Measurements from ENCODE around the gene REXO4.
A peak's percentile ranks its signal among the peaks of the same experiment; 100 is the strongest.
"Not testable (repeated sequence)": the region's sequence is repeated elsewhere in the genome, so short reads cannot be mapped to it uniquely, and the experiment has no call there.

The REXO4 gene

DNA sequence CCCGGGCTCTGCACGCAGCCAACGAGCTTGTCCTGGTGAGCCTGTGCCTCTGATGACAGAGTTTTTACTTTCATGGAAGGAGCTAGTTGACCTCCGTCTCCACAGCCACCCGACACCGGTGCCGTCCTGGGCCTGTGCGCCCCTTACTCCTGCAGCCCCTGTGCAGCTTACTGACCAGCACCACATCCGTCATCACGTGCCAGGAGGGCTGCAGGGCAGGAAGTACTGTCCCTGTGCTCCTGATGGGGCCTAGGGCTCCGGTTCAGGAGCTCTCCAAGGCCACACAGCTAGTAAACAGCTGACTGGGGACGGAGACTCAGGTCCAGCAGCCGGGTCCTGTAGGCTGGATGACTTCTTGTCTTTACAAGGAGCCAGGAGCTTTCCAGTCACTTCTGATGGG, 31.5 kb downstream of the REXO4 start:
- DNase-seq: no peak

DNA sequence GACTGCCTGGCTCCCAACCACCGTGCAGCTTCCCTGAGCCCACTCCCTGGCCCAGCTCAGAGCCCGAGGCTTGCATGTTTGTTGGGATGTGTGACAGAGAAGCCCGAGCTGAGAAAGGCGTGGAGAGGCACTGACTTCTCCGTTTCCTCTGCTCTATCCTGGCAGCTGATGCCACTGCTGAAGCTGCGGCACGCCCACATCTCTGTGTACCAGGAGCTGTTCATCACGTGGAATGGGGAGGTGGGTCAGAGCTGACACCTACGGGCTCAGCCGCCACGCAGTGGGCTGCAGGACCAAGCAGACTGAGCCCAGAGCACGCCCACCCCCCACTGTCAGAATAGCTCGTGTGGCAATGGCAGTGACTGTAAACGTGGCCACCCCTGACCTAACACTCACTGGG, 32.4 kb downstream of the REXO4 start:
- no peak for DNase-seq

DNA sequence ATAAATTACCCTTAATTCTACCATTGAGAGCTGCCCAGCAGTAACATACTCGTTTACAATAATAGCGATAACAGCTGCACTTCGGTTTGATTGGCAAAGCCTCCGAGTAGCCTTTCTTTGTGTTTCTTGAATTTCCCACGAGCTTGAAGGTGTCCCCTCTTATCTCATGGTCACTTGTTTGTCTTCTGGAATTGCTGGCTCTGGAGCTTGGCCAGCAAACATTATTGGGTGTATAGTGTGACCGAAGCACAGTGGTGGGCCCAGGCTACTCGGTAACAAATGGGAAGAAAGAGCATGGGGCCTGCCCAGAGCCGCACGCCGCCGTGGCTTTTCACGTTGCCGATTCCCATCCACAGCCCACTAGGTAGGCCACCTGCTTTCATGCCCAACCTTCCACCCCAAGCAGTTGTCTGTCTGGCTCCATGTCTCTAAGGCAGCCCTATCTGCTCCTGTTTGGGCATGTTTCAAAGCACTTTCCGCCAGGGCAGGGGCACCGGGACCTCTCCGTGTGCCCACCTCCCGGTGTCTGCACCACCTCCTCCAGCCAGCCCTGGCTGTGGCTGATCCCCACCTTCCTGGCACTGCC, 33.0 kb downstream of the REXO4 start:
- DNase-seq: no peak

DNA sequence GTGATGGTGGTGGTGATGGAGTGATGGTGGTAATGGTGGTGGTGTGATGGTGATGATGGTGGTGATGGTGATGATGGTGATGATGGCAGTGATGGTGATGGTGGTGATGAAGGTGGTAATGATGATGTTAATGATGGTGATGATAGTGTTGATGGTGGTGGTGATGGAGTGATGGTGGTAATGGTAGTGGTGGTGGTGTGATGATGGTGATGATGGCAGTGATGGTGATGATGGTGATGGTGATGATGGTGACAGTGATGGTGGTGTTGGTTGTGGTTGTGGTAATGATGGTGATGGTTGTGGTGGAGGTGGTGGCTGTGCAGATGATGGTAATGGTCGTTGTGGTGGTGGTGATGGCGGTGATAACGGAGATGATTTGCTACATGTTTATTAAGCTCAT, 34.4 kb downstream of the REXO4 start:
- DNase-seq: no peak

DNA sequence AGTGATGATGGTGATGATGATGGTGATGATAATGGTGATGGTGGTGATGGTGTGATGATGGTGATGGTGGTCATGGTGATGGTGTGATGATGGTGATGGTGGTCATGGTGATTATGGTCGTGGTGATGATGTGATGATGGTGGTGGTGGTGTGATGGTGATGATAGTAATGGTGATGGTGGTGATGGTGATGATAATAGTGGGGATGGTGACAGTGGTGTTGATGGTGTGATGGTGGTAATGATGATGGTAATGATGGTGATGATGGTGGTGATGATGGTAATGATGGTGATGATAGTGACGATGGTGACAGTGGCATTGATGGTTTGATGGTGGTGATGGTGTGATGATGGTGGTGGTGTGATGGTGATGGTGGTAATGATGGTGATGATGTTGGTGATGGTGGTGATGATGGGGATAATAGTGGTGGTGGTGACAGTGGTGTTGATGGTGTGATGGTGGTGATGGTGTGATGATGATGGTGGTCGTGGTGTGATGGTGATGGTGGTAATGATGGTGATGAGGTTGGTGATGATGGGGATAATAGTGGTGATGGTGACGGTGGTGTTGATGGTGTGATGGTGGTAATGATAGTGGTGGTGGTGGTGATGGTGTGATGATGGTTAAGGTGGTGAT, 35.2 kb downstream of the REXO4 start:
- no peak for DNase-seq

DNA sequence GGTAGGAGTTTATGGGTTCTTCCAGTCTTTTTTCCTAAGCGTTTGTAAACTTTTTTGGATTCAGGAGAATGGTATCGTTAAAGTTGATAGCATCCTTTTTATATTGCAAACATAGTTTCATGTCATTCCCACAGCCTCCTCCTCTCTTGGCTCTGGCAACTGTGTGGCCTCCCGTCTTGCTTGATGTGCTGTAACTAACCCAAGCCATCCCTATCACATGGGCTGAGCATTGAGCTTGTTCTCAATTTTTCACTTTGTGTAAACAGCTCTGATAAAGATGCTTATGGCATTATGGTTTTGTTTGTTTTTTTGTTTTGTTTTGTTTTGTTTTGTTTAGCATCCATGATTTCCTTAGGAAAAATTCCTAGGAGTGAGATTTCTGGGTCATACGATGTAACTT, 37.1 kb downstream of the REXO4 start:
- no peak for DNase-seq

DNA sequence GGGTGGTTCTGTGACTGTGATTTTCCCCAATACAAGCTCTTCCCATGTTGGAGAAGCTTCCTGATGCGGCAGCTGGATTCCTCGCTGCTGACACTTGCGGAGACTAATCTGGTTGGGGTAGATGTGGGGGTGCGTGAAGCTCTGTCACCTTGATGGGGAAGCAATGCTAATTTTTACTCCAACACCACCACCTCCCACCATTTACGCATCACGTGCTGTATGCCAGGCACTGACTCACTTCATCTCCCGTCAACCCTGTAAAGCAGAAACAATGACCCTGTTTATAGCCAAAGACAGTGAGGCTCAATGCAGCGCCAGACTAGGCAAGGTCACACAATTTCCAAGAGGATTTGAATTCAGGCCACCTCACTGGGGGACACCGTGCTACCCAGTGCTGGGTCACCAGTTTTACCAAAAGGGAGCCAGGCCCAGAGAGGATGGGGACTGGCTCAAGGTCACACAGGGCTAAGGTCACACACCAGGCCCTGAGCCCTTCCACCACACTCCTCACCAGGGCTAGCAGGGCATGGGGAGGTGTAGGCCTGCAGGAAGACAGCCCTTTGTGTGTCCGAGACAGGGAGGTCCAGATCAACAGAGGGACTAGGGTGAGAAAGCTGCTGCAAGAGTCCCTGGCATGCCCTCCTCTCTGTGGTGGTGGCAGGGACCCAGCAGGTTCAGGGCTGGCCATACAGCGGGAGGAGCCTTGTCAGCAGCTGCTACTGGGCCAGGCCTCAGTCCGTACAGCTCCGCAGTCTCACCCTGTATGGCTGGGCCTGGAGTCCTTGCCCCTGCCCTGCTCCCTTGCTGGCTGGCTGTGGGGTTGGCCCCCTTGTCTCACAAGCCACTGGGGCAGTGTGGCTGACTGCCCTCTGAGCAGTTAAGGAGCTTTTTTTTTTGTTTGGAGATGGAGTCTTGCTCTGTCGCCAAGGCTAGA, 38.4 kb downstream of the REXO4 start:
- no peak for DNase-seq

DNA sequence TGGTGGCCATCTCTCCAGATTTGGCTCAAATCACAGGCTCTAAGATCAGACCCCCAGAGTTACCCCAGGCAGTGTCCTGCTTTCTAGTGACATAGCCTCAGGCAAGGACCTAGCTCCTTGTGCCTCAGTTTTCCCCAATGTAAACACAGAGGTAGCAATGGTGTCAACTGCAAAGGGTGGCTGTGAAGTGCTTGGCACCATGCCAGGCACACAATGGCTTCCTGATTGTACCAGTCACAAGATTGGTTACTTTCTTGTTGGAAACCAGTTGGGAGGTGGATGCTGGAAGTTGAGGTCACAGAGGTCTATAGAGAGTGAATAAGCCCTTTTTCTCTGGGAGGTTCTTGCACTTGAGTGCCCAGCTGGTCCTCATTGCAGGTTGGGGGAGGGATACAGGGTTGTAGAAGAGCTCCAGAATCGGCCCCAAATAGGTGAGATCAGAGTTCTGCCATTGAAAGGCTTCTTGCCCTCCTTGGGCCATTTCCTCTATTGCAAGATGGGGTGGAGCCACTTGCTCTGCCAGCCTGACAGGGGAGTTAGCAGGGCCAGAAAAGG, 39.3 kb downstream of the REXO4 start:
- DNase-seq: no peak

DNA sequence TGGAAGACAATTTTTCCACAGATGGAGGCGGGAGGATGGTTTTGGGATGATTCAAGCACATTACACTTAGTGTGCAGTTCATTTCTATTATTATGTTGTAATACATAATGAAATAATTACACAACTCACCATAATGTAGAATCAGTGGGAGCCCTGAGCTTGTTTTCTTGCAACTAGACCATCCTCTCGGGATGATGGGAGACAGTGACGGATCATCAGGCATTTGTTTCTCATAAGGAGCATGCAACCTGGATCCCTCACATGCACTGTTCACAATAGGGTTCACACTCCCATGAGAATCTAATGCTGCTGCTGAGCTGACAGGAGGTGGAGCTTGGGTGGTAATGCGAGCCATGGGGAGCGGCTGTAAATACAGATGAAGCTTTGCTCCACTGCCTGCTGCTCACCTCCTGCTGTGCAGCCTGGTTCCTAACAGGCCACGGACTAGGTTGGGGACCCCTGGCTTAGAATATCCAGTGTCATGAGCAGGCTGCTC, 40.0 kb downstream of the REXO4 start:
- peak; percentile 31 to 79 for DNase-seq

DNA sequence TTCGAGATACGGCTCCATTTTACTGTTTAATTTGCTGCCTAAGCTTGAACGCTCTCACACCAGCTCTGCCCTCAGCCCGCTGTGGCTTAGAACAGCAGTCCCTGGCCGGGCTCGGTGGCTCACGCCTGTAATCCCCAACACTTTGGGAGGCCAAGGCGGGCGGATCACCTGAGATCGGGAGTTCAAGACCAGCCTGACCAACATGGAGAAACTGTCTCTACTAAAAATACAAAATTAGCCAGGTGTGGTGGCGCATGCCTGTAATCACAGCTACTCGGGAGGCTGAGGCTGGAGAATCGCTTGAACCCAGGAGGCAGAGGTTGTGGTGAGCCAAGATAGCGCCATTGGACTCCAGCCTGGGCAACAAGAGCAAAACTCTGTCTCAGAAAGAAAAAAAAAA, 40.5 kb downstream of the REXO4 start:
- not testable (repeated sequence) for DNase-seq

DNA sequence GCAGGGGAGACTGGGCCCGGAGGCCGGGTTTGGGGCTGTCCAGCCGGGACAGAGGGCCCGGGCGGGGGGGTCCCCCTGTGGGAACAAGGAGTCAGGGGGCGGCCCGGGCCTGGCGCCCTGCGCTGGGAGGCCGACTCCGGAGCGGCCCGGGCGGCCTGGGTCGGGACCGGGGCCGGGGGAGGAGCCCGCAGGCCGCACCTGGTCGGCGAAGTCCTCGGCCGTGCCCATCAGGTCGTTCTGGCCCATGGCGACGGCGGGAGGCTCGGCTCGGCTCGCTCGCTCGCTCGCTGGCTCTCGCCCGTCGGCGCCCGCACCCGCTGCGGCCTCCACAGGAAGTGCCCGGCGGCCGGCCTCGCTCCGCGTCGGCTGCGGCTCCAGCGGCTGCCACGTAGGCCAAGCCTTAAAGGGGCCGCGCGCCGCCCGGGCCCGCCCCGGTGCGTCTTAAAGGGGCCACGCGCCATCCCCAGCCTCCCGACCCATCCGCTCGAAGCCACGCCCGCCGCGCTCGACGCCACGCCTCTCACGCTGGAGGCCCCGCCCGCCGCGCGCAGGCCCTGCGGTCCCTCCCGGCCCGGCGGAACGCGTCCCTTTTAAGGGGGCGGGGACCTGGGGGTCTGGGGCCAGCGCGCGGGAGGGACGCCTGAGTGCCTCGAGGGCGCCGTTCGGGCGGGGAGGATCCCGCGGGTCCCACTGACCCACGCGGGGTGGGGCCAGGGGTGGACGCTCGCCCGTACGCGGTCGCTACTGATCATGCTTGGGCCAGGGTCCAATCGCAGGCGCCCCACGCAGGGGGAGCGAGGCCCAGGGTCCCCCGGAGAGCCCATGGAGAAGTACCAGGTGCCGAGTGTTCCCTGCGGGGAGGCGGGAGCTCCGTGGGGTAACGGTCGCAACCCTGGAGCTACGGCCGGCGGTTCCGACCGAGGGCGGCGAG, 41.8 kb downstream of the REXO4 start, which contains the start of the genes STKLD1 and SURF4:
TSS of gene STKLD1 (plus strand) at position 643 of the 931 bp plus-strand sequence. CDS start at position 751, 108 bp downstream.
TSS of gene SURF4 (minus strand) at position 337 of the 931 bp plus-strand sequence. CDS start at position 246, 91 bp downstream.
- peak; percentile 96 for DNase-seq

DNA sequence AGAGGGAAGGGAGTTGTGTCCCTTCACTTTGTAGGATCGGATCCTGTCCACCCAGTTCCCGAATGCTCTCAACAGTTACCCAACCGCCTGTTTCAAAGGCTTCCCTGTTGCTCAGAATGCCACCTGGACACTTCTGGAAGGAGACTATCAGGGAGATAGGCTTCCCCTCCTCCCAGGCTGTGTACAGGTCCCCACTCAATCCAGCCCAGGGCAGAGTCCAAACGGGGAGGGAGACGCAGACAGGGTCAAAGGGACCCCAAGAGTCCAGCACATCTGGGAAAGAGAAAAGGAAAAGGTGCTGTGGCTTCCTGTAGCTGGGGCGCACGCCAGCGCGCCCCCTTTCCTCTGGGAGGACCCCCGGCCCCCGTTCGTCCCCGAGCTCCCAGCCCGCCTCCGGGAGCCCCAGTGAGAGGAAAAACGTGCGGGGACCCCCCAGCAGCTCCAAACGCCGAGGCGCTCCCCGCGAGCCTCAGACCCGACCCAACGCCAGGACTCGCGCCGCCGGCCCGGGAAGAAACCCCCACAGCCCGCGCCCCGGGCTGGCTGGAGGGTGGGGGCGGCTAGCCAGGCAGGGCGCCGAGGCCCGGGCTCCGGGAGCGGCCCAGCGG, 42.6 kb downstream of the REXO4 start:
- peak in 1 of 2 experiments; percentile 62 for DNase-seq

DNA sequence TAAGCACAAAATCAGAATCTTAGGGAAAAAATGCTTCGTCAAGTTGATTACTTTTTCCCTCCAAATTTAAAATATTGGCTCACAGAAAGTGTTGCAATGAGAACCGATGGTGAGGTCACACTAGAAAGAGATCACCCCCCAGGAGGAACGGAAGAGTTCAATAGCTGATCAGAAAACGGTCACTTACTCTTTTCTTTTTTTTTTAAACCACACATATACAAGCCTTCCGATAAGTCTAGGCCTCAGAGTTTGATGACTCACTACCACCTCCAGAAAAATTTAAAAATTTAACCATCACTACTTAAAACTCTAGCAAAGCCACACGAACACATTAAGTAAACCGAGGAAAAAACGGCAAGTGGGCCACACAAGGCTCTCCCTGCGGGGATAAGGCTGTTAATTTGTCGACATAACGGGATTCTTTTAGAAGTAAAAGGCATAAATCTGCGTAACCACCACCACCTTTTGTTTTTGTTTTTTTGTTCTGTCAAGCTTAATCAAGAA, 43.1 kb downstream of the REXO4 start:
- no peak for DNase-seq

DNA sequence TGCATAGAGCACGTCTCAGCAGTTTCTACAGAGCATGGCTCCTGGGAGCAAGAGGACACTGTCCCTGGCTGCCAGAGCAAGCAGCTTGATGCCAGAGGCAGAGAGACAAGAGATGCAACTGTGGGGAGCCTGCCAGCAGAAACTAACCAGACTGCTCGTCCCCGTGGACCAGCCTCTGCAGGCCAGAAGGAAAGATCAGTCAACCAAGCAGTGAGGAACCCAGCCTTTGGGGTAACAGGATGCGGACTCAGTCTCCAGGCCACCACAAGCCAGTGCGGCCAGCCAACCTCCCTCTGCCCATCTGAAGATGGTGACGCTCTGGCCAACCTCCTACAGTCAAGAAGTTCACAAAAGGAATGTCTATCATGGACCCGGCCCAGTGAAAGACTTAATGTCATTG, 45.7 kb downstream of the REXO4 start:
- DNase-seq: no peak

DNA sequence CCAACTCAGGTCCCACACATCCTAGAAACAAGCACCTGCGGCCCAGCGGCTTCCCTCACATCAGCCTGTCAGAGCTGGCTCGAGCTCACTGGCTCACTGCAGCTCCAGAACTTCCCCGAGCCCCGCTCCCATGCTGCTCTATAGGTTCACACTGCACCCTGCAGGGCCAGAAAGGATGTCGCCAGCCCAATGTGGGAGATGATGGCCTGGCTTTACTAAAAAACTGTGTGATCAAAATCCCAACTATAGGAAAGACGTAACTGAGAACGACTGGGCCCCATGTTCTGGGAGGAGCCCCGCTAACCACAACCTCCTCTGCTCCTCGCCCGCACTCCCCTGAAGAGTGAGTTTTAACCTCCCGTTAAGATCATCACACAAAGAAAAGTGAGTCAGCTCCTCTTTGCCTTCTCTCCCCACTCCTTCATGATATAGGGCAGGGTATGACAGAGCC, 46.5 kb downstream of the REXO4 start:
- no peak for DNase-seq

DNA sequence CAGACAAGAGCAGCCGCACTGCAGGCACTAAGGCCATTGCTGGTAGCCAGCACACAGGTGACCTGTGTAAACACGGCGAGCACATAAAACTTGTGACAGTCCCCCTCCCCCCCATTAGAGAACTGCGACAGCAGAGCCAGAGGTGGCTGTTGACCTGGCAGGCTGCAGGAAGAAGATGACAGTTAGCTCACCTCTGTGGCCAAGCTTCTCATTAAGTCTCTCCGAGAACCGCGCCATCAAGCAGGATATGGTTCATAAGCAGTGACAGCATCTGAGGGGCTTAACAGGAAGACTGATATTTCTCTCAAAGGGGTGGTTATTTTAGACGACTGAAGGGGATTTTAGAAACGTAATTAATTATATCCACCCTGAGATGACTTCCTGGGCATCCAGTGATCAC, 47.1 kb downstream of the REXO4 start:
- DNase-seq: no peak

DNA sequence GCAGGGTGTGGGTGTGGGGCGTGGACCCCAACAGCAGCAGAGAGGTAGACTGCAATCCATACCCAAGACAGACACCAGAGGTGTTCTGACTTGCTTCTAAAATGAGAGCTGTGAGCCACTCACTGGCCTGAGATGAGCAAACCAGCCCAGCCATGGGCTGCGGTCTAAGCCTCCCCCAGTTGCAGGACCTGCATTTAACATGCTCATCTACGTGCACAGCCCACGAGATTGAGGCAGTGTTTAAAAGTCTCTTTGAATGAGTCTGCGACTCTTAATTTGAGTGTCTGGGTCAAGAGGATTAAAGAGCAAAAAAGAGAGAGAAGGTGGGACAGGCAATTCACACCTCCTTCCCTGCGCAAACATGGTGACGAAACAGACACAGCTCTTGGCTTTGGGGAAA, 47.9 kb downstream of the REXO4 start:
- no peak for DNase-seq

DNA sequence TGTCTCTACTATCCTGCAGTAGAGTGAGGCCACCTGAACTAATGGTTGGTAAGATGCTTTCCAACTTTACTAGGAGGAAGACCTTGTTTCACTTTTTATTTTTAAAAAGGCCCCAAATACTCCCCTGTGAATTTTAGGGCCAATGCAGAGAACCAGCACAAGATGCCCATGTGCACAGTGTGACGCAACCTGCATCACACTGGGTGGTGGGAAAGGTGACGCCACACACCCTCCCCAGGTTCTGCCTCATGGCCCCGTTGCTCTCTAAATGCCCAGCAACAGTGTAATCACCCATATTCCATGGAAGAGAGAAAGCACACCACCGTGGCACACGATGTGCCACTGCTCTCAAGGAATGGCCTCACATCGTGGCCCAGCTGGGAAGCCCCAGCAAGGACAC, 48.4 kb downstream of the REXO4 start:
- DNase-seq: no peak

DNA sequence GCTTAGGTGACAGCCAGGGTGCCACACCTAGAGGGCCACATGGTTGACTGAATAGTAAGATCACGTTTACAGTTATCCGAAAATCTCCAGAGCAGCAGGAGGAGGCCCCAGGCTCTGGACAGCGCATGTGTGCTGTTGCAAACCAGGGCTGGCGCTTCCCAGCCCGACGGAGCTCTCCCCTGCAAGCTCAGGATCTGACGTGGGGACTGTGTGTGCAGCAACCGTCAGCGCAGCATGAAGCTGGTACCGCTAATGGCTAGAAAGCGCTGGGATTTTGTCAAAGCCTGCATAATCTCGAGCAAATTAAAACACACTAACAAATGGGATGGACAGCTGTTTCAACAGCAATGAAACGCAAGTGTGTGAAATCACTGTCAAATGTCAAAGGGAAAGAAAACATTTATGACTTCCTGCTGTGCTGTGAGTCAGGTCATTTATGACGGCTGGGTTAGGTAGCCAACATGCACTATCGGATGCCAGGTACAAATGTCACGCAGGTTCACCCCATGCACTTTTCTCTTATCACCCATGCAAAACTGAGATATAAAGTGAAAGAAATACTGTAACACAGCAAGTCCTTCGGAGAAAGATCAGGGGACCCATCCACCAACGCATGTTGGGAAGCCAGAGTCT, 49.4 kb downstream of the REXO4 start:
- DNase-seq: peak; percentile 85 to 96

DNA sequence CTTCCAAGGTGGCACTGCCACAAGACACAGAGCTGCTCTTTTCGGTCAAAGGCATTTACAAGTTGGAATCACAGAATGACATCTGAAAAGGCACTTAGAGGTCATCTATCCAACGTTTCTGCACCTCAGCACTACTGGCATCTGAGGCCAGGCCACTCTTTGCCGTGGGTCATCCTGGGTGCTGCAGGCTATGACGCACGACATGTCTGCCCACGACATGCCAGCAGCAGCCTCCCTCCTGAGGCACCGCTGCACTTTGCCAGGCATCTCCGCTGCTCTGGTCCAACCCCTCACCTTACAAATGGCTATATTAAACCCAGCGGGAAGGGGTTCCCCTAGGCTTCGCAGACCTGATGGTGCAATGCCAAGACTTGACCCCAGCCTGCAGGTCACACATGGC, 50.0 kb downstream of the REXO4 start:
- no peak for DNase-seq

DNA sequence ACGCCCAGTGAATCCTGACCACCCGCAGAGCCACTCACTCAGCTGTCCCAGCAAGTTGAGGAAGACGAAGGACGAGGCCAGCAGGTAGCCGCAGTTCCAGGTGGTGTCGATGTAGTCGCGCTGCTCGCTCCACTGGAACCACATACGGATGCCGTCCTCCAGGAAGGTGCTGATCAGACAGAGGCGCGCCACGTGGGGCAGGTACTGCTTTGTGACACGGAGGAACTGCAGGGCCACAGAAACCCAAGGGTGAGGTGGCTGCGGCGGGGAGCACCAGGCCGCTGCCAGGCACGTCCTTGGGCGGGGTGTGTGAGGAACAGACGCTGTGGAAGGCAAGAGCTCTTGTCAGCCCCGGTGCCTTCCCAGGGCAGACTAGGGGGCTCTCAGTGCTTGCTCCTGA, 50.6 kb downstream of the REXO4 start:
- no peak for DNase-seq

All from NCI-H2081 (cell line).